Stimulated activated naive CD4-positive, alpha-beta T cell (primary cell): ENCODE data around the gene NUDT1.

ENCODE experiments used
- DNase-seq, 6 experiments: peaks; one replicate each; lab custom pipeline; 2025; lab: John Stamatoyannopoulos, UW

Gene NUDT1

GRCh38 chr7:2299131-2299829 is 57.3 kb downstream of the NUDT1 start:
- no peak for DNase-seq

GRCh38 chr7:2299870-2300512 is 58.0 kb downstream of the NUDT1 start:
- DNase-seq = no peak
